ENCODE data around the gene INO80E. TPM values are rescaled to one million over a fixed set of nuclear protein-coding genes. Genes with fewer than 3 reads are reported as not detected.

Gene INO80E
- total and polyA plus RNA-seq, 2 donors (not counting 1 experiment from before 2014, with no cell fraction given), result 103 to 113 TPM

DNA sequence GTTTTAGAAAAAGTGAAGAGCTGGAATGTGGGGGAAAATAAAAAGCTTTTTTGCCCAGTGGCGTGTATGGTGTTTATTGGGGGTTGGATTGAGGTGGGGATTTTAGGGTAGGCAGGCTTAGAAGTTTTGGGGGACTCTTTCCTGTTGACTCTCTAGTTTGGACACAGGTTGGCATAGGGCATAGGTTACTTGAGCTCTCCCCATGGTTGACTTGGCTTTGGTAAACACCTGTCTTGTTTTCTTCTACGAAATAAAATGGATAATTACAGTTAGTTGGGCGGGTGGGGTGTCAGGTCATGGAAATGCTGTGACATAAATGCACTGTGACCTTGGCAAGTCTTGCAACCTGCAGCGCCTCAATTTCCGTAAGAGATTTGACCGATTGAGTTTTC is 23.1 kb upstream of the INO80E start:
- H2AFZ ChIP-seq (ENCODE audit: insufficient read depth, low read depth, low read length, poor library complexity, severe bottlenecking), result peak overlapping the region; percentile 99
- ChIA-PET POLR2A (interaction anchor here (0.6 to 1.5 kb wide), 8 partner anchors 11 to 776 kb away, joined by 3 to 16 read pairs (median 4); partner anchors contain the start of genes HIRIP3, KCTD13, TBX6 and TMEM219), CTCF (interaction anchor here (0.7 to 2.0 kb wide), 10 partner anchors 10 to 227 kb away, joined by 3 to 14 read pairs (median 4); partner anchors contain the start of genes KCTD13 and TMEM219)
- H3K4me1 ChIP-seq (ENCODE audit: control insufficient read depth in 2 of 2, insufficient read depth in 2 of 2, low read length in 2 of 2), result peaks cover 31 to 38% of the 10 kb centered on the region in 2 donors
- no peaks in the 10 kb centered on the region for H3K9me3 ChIP-seq (ENCODE audit: control extremely low read depth in 1 of 3, control insufficient read depth in 2 of 3, insufficient read depth in 1 of 3, low read length in 2 of 3)
- H3K4me3 ChIP-seq (ENCODE audit: control extremely low read depth in 1 of 5, extremely low read depth in 1 of 5, insufficient read depth in 1 of 5, low read depth in 2 of 5, low read length in 4 of 5), result peak overlapping the region in 4 of 5 experiments; percentile 99 to 100 (median 99)
- no peak for DNase-seq
- peak overlapping the region; percentile 98 for H3K4me2 ChIP-seq (replicated peaks; ENCODE audit: low read depth, low read length, poor library complexity, severe bottlenecking)
- peak overlapping the region; percentile 95 for H3K4me3 Mint-ChIP-seq
- peak overlapping the region; percentile 94 for H3K27ac Mint-ChIP-seq
- intact Hi-C loops (cut with micrococcal nuclease), result loop anchor here (1.0 to 5.0 kb wide), 9 partner anchors 11 to 724 kb away; partner anchors contain the start of genes ALDOA, CDIPT, FBRS and INO80E
- no peak for ATAC-seq (ENCODE audit: low read depth)
- H3K27me3 ChIP-seq (replicated peaks in 1 of 4; ENCODE audit: control extremely low read depth in 1 of 4, control insufficient read depth in 3 of 4, insufficient read depth in 4 of 4, low read length in 3 of 4), result no peaks in the 10 kb centered on the region
- peaks cover 41% of the 10 kb centered on the region for H3K79me2 ChIP-seq (ENCODE audit: control insufficient read depth, insufficient read depth, low read length)
- peak overlapping the region; percentile 33 to 54 for H3K27ac ChIP-seq (ENCODE audit: low read length in 2 of 2)
- H4K20me1 ChIP-seq (ENCODE audit: control insufficient read depth, insufficient read depth, low read length, poor library complexity, severe bottlenecking), result peaks cover 15% of the 10 kb centered on the region
- TF ChIP-seq, protein P1, sequence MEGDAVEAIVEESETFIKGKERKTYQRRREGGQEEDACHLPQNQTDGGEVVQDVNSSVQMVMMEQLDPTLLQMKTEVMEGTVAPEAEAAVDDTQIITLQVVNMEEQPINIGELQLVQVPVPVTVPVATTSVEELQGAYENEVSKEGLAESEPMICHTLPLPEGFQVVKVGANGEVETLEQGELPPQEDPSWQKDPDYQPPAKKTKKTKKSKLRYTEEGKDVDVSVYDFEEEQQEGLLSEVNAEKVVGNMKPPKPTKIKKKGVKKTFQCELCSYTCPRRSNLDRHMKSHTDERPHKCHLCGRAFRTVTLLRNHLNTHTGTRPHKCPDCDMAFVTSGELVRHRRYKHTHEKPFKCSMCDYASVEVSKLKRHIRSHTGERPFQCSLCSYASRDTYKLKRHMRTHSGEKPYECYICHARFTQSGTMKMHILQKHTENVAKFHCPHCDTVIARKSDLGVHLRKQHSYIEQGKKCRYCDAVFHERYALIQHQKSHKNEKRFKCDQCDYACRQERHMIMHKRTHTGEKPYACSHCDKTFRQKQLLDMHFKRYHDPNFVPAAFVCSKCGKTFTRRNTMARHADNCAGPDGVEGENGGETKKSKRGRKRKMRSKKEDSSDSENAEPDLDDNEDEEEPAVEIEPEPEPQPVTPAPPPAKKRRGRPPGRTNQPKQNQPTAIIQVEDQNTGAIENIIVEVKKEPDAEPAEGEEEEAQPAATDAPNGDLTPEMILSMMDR (IDR thresholded peaks at IDR 0.05), result no peak
- TF ChIP-seq EZH2 (IDR thresholded peaks at IDR 0.05; ENCODE audit: borderline replicate concordance, insufficient read depth, low read depth, low read length, poor library complexity, severe bottlenecking), result no peak
- H3K36me3 ChIP-seq (replicated peaks in 1 of 2; ENCODE audit: control extremely low read depth in 1 of 2, control insufficient read depth in 1 of 2, extremely low read depth in 1 of 2, insufficient read depth in 2 of 2, low read length in 1 of 2), result peaks cover 2 to 9% of the 10 kb centered on the region in 2 experiments
- H3K4me1 Mint-ChIP-seq, result peaks cover 36% of the 10 kb centered on the region
- no peaks in the 10 kb centered on the region for H3K27me3 Mint-ChIP-seq
- peak overlapping the region; percentile 90 for H3K9ac ChIP-seq (ENCODE audit: low read length)
- WGBS (ENCODE audit: insufficient coverage), result 84% methylated on average over 6 of the region's 6 CpGs
- H3K9me3 Mint-ChIP-seq (ENCODE audit: insufficient read depth), result no peaks in the 10 kb centered on the region
